ENCODE results near the gene PSME4. TPM values are rescaled to one million over a fixed set of nuclear protein-coding genes. Genes with fewer than 3 reads are reported as not detected.

The PSME4 gene
- total RNA-seq, 1 donor from 2014 or later = 31.3 TPM

GRCh38 chr2:53913721-53914120, 57.1 kb downstream of the PSME4 start:
- Histone ChIP-seq H3K4me3 (ENCODE audit: low read depth, low read length) (no peak overlapping the region), H3K27me3 (ENCODE audit: control insufficient read depth, insufficient read depth, low read length) (no peaks in the 10 kb centered on the region), H3K36me3 (ENCODE audit: control insufficient read depth, insufficient read depth, low read length) (peaks cover 5% of the 10 kb centered on the region)
- FAIRE-seq = no peak
- DNase-seq (ENCODE audit: low read depth) = peak; percentile 16
- TF ChIP-seq CTCF (IDR thresholded peaks at IDR 0.05; ENCODE audit: insufficient read depth, low read length, severe bottlenecking) = no peak

GRCh38 chr2:53911434-53912189, 59.2 kb downstream of the PSME4 start:
- peaks cover 4% of the 10 kb centered on the region for H3K36me3 ChIP-seq (ENCODE audit: control insufficient read depth, insufficient read depth, low read length)
- no peak overlapping the region for H3K4me3 ChIP-seq (ENCODE audit: low read depth, low read length)
- DNase-seq (ENCODE audit: low read depth) (no peak), FAIRE-seq (no peak)
- no peak for TF ChIP-seq CTCF (IDR thresholded peaks at IDR 0.05; ENCODE audit: insufficient read depth, low read length, severe bottlenecking)
- H3K27me3 ChIP-seq (ENCODE audit: control insufficient read depth, insufficient read depth, low read length) = no peaks in the 10 kb centered on the region

- Histone ChIP-seq H3K27me3 (ENCODE audit: control insufficient read depth, insufficient read depth, low read length) (no peaks in the 10 kb centered on the region), H3K4me3 (ENCODE audit: low read depth, low read length) (no peak overlapping the region), H3K36me3 (ENCODE audit: control insufficient read depth, insufficient read depth, low read length) (peaks cover 12% of the 10 kb centered on the region)
- TF ChIP-seq CTCF (IDR thresholded peaks at IDR 0.05; ENCODE audit: insufficient read depth, low read length, severe bottlenecking) = no peak
- DNase-seq (ENCODE audit: low read depth) (no peak), FAIRE-seq (no peak)
These were observed 63.2 kb downstream of the PSME4 start for GRCh38 chr2:53907582-53907981.

- DNase-seq (ENCODE audit: low read depth) (no peak), FAIRE-seq (no peak)
- no peak overlapping the region for H3K4me3 ChIP-seq (ENCODE audit: low read depth, low read length)
- TF ChIP-seq CTCF (IDR thresholded peaks at IDR 0.05; ENCODE audit: insufficient read depth, low read length, severe bottlenecking) = no peak
- no peaks in the 10 kb centered on the region for H3K27me3 ChIP-seq (ENCODE audit: control insufficient read depth, insufficient read depth, low read length)
- H3K36me3 ChIP-seq (ENCODE audit: control insufficient read depth, insufficient read depth, low read length) = peaks cover 13% of the 10 kb centered on the region
These were observed 65.4 kb downstream of the PSME4 start for GRCh38 chr2:53905396-53905795.

- no peak for TF ChIP-seq CTCF (IDR thresholded peaks at IDR 0.05; ENCODE audit: insufficient read depth, low read length, severe bottlenecking)
- H3K27me3 ChIP-seq (ENCODE audit: control insufficient read depth, insufficient read depth, low read length) = no peaks in the 10 kb centered on the region
- H3K4me3 ChIP-seq (ENCODE audit: low read depth, low read length) = no peak overlapping the region
- no peak for FAIRE-seq
- DNase-seq (ENCODE audit: low read depth) = no peak
- peaks cover 14% of the 10 kb centered on the region for H3K36me3 ChIP-seq (ENCODE audit: control insufficient read depth, insufficient read depth, low read length)
These were observed 67.8 kb downstream of the PSME4 start for GRCh38 chr2:53903011-53903410.

- FAIRE-seq (no peak), DNase-seq (ENCODE audit: low read depth) (no peak)
- H3K4me3 ChIP-seq (ENCODE audit: low read depth, low read length) = no peak overlapping the region
- no peak for TF ChIP-seq CTCF (IDR thresholded peaks at IDR 0.05; ENCODE audit: insufficient read depth, low read length, severe bottlenecking)
- H3K36me3 ChIP-seq (ENCODE audit: control insufficient read depth, insufficient read depth, low read length) = peaks cover 14% of the 10 kb centered on the region
- no peaks in the 10 kb centered on the region for H3K27me3 ChIP-seq (ENCODE audit: control insufficient read depth, insufficient read depth, low read length)
These were observed 69.6 kb downstream of the PSME4 start for GRCh38 chr2:53901192-53901591.
